ENCODE data around the gene TM2D1. TPM values are rescaled to one million over a fixed set of nuclear protein-coding genes. Genes with fewer than 3 reads are reported as not detected.

Gene TM2D1
- total and polyA plus RNA-seq, 4 donors, result 13.7 to 33.4 (median 25.7) TPM

DNA sequence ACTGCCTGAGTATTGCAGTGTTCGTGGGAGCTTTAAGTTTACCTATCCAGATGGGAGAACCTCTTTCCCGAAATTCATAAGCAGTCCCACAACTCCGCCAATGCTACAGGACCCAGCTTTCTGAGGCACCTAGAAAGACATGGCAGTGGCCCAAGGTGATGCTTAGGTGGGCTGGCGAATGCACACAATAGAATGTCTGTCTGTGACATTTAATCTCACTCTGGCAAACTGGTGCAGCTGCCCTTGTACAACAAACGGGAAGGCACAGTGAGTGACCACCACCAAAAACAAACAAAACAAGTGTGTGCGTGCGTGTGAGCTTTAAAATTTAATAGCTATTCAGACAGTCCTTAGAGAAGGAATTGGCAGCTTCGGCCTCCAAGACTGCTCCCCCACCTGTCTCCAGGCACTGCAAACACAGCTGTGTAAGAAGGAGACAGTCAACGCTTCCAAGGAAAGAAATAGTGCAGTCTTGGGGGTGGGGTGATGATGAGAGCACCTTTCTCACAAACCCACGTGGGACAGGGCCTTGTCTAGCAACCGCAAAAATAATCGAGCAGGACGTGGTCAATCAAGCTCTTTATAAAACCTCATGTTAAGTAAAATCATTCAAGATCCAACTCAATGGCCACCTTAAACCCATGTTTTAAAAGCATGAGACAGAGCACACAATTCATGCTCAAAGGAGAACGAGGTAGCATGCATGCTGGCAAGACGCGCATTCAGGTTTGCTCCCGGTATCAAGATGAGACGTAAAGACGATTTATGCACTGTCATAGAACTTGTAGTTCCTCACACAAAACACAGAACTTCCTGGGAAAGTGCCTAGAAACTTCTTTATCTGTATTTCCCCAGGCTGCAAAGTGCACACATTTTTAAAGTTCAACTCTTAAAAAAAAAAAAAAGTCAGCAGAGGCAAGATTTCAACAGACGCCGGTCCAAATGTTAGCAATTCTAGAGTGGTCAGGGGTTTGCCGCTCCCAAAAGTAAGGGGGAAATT lies 84.1 kb downstream of the TM2D1 start:
- no peak for DNase-seq (ENCODE audit: low spot score)
- Histone ChIP-seq H3K9me3 (ENCODE audit: control insufficient read depth in 4 of 4, low read length in 3 of 4) (no peaks in the 10 kb centered on the region), H3K27me3 (ENCODE audit: control insufficient read depth in 4 of 4, insufficient read depth in 4 of 4, low read length in 3 of 4) (no peaks in the 10 kb centered on the region), H3K4me1 (ENCODE audit: control insufficient read depth in 4 of 4, insufficient read depth in 4 of 4, low read length in 3 of 4) (no peaks in the 10 kb centered on the region), H3K9ac (ENCODE audit: low read depth in 1 of 2, low read length in 2 of 2) (no peak overlapping the region), H3K27ac (ENCODE audit: low read depth in 1 of 2, low read length in 2 of 2) (peak overlapping the region; percentile 1 to 51), H3K36me3 (ENCODE audit: control insufficient read depth in 4 of 4, insufficient read depth in 3 of 4, low read depth in 1 of 4, low read length in 3 of 4) (no peaks in the 10 kb centered on the region), H3K4me3 (ENCODE audit: low read depth in 1 of 3, low read length in 3 of 3) (no peak overlapping the region)
- TF ChIP-seq, protein P1, sequence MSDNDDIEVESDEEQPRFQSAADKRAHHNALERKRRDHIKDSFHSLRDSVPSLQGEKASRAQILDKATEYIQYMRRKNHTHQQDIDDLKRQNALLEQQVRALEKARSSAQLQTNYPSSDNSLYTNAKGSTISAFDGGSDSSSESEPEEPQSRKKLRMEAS (IDR thresholded peaks at IDR 0.05), result no peak
- no peak for TF ChIP-seq NR2F2 (IDR thresholded peaks at IDR 0.05)
- no peak for TF ChIP-seq FOXA1 (IDR thresholded peaks at IDR 0.05)
- no peak for TF ChIP-seq FOXA2 (IDR thresholded peaks at IDR 0.05)
- no peak for TF ChIP-seq HNF4A (conservative IDR thresholded peaks at IDR 0.05)
- no peak for TF ChIP-seq HNF4G (IDR thresholded peaks at IDR 0.05)
- no peak for TF ChIP-seq EGR1 (IDR thresholded peaks at IDR 0.05; ENCODE audit: low read depth in 2 of 2)
- no peak for TF ChIP-seq YY1 (IDR thresholded peaks at IDR 0.05)
- TF ChIP-seq, protein P2, sequence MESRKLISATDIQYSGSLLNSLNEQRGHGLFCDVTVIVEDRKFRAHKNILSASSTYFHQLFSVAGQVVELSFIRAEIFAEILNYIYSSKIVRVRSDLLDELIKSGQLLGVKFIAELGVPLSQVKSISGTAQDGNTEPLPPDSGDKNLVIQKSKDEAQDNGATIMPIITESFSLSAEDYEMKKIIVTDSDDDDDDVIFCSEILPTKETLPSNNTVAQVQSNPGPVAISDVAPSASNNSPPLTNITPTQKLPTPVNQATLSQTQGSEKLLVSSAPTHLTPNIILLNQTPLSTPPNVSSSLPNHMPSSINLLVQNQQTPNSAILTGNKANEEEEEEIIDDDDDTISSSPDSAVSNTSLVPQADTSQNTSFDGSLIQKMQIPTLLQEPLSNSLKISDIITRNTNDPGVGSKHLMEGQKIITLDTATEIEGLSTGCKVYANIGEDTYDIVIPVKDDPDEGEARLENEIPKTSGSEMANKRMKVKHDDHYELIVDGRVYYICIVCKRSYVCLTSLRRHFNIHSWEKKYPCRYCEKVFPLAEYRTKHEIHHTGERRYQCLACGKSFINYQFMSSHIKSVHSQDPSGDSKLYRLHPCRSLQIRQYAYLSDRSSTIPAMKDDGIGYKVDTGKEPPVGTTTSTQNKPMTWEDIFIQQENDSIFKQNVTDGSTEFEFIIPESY (IDR thresholded peaks at IDR 0.05), result no peak
- 84% methylated on average over 22 of the region's 22 CpGs for WGBS

DNA sequence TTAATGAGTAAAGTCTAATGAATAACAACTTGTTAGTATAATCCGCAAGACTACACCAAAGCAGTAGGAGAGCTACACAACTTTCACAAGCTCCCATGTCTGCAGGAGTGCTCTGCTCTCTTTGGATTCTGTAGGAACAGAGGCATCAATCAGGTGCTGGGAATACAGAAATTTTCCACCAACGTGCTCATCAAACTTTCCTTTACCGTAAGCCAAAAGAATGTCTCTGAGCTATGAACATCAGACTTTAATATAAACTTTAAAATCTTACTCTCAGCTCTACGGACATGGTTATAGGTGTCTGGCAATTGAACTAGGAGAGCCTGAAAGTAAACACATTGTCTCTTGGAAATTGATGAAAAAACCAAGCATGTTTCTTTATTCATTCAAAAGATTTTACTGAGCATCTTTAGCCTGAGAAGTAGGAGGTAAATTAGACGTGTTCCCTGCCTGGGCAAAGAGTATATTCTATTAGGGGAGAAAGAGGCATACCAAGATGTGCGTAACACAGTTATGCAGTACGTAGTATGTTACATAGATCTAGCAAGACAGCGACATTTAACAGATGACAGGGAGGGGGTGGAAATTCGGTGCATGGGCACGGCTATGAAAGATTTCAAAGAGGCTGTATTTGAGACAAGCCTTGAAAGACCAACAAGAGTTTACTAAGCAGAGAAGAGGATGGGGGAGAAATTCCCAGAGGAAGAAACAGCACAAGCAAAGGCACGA lies 85.2 kb downstream of the TM2D1 start:
- TF ChIP-seq GABPA (IDR thresholded peaks at IDR 0.05 in 1 of 2, conservative IDR thresholded peaks at IDR 0.05 in 1 of 2) (no peak), NR2F2 (IDR thresholded peaks at IDR 0.05) (no peak), SP1 (IDR thresholded peaks at IDR 0.05) (no peak), YY1 (IDR thresholded peaks at IDR 0.05) (no peak), FOXA1 (IDR thresholded peaks at IDR 0.05) (no peak), RXRA (IDR thresholded peaks at IDR 0.05) (no peak), HNF4G (IDR thresholded peaks at IDR 0.05) (no peak)
- TF ChIP-seq, protein P1 (IDR thresholded peaks at IDR 0.05), result no peak
- Histone ChIP-seq H3K27me3 (ENCODE audit: control insufficient read depth in 4 of 4, insufficient read depth in 4 of 4, low read length in 3 of 4) (no peaks in the 10 kb centered on the region), H3K36me3 (ENCODE audit: control insufficient read depth in 4 of 4, insufficient read depth in 3 of 4, low read depth in 1 of 4, low read length in 3 of 4) (no peaks in the 10 kb centered on the region), H3K4me1 (ENCODE audit: control insufficient read depth in 4 of 4, insufficient read depth in 4 of 4, low read length in 3 of 4) (no peaks in the 10 kb centered on the region), H3K27ac (ENCODE audit: low read depth in 1 of 2, low read length in 2 of 2) (no peak overlapping the region), H3K9ac (ENCODE audit: low read depth in 1 of 2, low read length in 2 of 2) (no peak overlapping the region), H3K9me3 (ENCODE audit: control insufficient read depth in 4 of 4, low read length in 3 of 4) (no peaks in the 10 kb centered on the region), H3K4me3 (ENCODE audit: low read depth in 1 of 3, low read length in 3 of 3) (no peak overlapping the region)
- DNase-seq (ENCODE audit: low spot score), result no peak
- WGBS, result 93% methylated on average over 11 of the region's 11 CpGs

All from liver (tissue), 9 donors.